Measurements from ENCODE around the gene JHY.

GRCh38 chr11:122883646-122883979, 1.1 kb downstream of the JHY start:
- TF ChIP-seq EZH2phosphoT487 (IDR thresholded peaks at IDR 0.05; ENCODE audit: borderline replicate concordance, low read depth) (no peak), MXI1 (IDR thresholded peaks at IDR 0.05; ENCODE audit: low read depth, low read length) (no peak), POLR2AphosphoS5 (IDR thresholded peaks at IDR 0.05; ENCODE audit: low read depth, low read length) (no peak), MAX (IDR thresholded peaks at IDR 0.05; ENCODE audit: low read depth) (no peak), YY1 (IDR thresholded peaks at IDR 0.05; ENCODE audit: low read depth) (no peak), CHD2 (IDR thresholded peaks at IDR 0.05; ENCODE audit: low read length, partially characterized antibody) (no peak), RXRA (IDR thresholded peaks at IDR 0.05; ENCODE audit: borderline replicate concordance, low read depth) (no peak), GABPA (IDR thresholded peaks at IDR 0.05; ENCODE audit: low read depth) (no peak)
- TF ChIP-seq, protein P1, sequence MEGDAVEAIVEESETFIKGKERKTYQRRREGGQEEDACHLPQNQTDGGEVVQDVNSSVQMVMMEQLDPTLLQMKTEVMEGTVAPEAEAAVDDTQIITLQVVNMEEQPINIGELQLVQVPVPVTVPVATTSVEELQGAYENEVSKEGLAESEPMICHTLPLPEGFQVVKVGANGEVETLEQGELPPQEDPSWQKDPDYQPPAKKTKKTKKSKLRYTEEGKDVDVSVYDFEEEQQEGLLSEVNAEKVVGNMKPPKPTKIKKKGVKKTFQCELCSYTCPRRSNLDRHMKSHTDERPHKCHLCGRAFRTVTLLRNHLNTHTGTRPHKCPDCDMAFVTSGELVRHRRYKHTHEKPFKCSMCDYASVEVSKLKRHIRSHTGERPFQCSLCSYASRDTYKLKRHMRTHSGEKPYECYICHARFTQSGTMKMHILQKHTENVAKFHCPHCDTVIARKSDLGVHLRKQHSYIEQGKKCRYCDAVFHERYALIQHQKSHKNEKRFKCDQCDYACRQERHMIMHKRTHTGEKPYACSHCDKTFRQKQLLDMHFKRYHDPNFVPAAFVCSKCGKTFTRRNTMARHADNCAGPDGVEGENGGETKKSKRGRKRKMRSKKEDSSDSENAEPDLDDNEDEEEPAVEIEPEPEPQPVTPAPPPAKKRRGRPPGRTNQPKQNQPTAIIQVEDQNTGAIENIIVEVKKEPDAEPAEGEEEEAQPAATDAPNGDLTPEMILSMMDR (IDR thresholded peaks at IDR 0.05), result no peak

Measured in SK-N-SH (cell line).